PC-9 (cell line): ENCODE results near the gene ZNF100.

Source experiments
- EZH2 ChIP-seq: fragments of 200-600 bp; sonication (generic); IDR thresholded peaks from 2 replicates; pipeline ENCODE4 v1.8.0; 2017; ENCODE audit warnings: antibody characterized with exemption, low read depth
- TF ChIP-seq, protein P1 (sequence below): fragments of 200-600 bp; sonication (generic); conservative IDR thresholded peaks from 2 replicates; pipeline ENCODE4 v1.6.1; 2017; ENCODE audit warnings: mixed run types, antibody characterized with exemption, mild to moderate bottlenecking, moderate library complexity

GRCh38 chr19:21680026-21680425, 87.4 kb downstream of the ZNF100 start:
- TF ChIP-seq, protein P1, sequence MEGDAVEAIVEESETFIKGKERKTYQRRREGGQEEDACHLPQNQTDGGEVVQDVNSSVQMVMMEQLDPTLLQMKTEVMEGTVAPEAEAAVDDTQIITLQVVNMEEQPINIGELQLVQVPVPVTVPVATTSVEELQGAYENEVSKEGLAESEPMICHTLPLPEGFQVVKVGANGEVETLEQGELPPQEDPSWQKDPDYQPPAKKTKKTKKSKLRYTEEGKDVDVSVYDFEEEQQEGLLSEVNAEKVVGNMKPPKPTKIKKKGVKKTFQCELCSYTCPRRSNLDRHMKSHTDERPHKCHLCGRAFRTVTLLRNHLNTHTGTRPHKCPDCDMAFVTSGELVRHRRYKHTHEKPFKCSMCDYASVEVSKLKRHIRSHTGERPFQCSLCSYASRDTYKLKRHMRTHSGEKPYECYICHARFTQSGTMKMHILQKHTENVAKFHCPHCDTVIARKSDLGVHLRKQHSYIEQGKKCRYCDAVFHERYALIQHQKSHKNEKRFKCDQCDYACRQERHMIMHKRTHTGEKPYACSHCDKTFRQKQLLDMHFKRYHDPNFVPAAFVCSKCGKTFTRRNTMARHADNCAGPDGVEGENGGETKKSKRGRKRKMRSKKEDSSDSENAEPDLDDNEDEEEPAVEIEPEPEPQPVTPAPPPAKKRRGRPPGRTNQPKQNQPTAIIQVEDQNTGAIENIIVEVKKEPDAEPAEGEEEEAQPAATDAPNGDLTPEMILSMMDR: no peak
- no peak for TF ChIP-seq EZH2
